Fibroblast of mammary gland (primary cell): ENCODE data around the gene TTC31.
A peak's percentile ranks its signal among the peaks of the same experiment; 100 is the strongest.

ENCODE experiments used
- DNase-seq: peaks from one replicate; pipeline ENCODE4 v3.0.0-alpha.2; 2010; ENCODE audit warnings: low read depth
- H3K4me3 ChIP-seq: 2 replicates; pipeline ENCODE4 v1.5.1; 2011; ENCODE audit warnings: low read depth, mild to moderate bottlenecking, low read length, moderate library complexity; ENCODE audit not compliant: control insufficient read depth
- CTCF ChIP-seq: conservative IDR thresholded peaks from 2 replicates; pipeline ENCODE4 v1.5.1; 2011; ENCODE audit warnings: low read depth, low read length, inconsistent platforms; ENCODE audit not compliant: control insufficient read depth, insufficient read depth

The TTC31 gene

GRCh38 chr2:74510272-74510671, 27.4 kb downstream of the TTC31 start:
- no peak for TF ChIP-seq CTCF
- no peak overlapping the region for H3K4me3 ChIP-seq
- no peak for DNase-seq

GRCh38 chr2:74511104-74511989, 28.5 kb downstream of the TTC31 start:
- no peak for TF ChIP-seq CTCF
- peak; percentile 35 for DNase-seq
- H3K4me3 ChIP-seq: no peak overlapping the region

- H3K4me3 ChIP-seq: no peak overlapping the region
- DNase-seq: no peak
- no peak for TF ChIP-seq CTCF
Measured at GRCh38 chr2:74512744-74513604, 30.1 kb downstream of the TTC31 start.

- DNase-seq: no peak
- no peak overlapping the region for H3K4me3 ChIP-seq
Measured at GRCh38 chr2:74513605-74514367, 30.9 kb downstream of the TTC31 start.

GRCh38 chr2:74514368-74515270, 31.7 kb downstream of the TTC31 start, which contains the start of gene TLX2:
Gene TLX2, plus strand, starts transcription at chr2:74514450. Its CDS starts 357 bp downstream, at chr2:74514807.
- DNase-seq: no peak
- H3K4me3 ChIP-seq: no peak within 1 kb of the TSS
- no peak for TF ChIP-seq CTCF

More at GRCh38 chr2:74513605-74514367, 30.9 kb downstream of the TTC31 start:
- no peak for TF ChIP-seq CTCF
